ENCODE results near the gene NACC2.

DNA sequence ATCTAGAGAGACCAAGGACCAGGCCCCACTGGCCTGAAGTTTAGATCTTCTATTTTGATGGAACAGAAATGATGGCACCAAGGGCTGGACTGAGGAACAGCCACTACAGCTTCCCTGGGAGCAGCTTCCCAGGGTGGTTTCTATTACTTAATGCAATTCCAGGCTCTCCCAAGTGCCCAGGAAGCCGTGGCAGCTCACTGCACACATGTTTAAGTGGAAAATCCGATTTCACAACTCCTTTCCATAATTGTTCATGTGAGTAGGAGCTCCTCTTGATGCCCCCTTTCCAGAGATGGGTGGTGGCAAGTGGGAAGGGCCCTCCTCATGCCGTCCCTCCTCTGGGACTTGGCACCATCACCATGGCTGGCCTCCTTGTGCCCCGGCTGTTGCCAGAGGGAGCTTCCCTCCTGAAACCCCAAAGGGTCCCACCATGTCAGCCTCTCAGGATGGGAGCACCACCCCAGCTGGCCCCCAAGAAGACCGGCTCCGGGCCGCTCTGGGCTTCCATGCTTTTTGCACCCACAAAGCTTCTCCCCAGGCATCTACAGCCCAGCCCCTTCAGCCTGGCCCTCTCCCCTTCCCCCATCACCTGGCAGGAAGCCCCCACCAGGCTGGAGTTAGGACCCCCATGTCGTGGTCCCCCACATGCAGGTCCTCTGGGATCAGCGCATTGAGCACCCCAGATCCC is 124.8 kb downstream of the NACC2 start:
- TF ChIP-seq POLR2A (IDR thresholded peaks at IDR 0.05; ENCODE audit: low read length) (no peak), GATA1 (IDR thresholded peaks at IDR 0.05; ENCODE audit: low read depth, low read length) (no peak)

All from erythroblast (primary cell).